Neural cell (in vitro differentiated cells): ENCODE data around the gene PTPRT.

Experiments
- CTCF ChIP-seq: fragments of 450-650 bp; IDR thresholded peaks from 2 replicates; pipeline ENCODE4 v1.5.1; 2014; ENCODE audit warnings: antibody characterized with exemption, mild to moderate bottlenecking, moderate library complexity; ENCODE audit not compliant: poor library complexity, severe bottlenecking
- MXI1 ChIP-seq: fragments of 450-650 bp; conservative IDR thresholded peaks from 2 replicates; pipeline ENCODE4 v1.6.1; 2014; ENCODE audit warnings: antibody characterized with exemption, mild to moderate bottlenecking; ENCODE audit not compliant: poor library complexity, severe bottlenecking
- POLR2AphosphoS5 ChIP-seq: IDR thresholded peaks from 2 replicates; pipeline ENCODE4 v1.6.1; 2012
- RAD21 ChIP-seq: fragments of 450-650 bp; conservative IDR thresholded peaks from 2 replicates; pipeline ENCODE4 v1.6.1; 2014; ENCODE audit warnings: antibody characterized with exemption, mild to moderate bottlenecking, moderate library complexity
- TAF1 ChIP-seq: IDR thresholded peaks from 2 replicates; pipeline ENCODE4 v1.6.1; 2012; ENCODE audit warnings: low read depth

- TF ChIP-seq CTCF (no peak), MXI1 (no peak), RAD21 (no peak), POLR2AphosphoS5 (no peak), TAF1 (no peak)
Measured at GRCh38 chr20:43138061-43138770, 51.5 kb downstream of the PTPRT start.
